Cardiac fibroblast (primary cell): ENCODE results near the gene USP22.
"Not testable (repeated sequence)": the region's sequence is repeated elsewhere in the genome, so short reads cannot be mapped to it uniquely, and the experiment has no call there.

Experiments
- DNase-seq, 2 donors: peaks; one replicate each; pipeline versions ENCODE4 v3.0.0 to v3.0.0-alpha.2; 2010; ENCODE audit warnings: low read depth in 2 of 2
- H3K4me3 ChIP-seq, 2 donors: replicated peaks in 1 of 2; 1 replicate in 1 of 2; 2 replicates in 1 of 2; pipeline ENCODE4 v1.5.1; 2011; ENCODE audit warnings: low read depth in 2 of 2, low read length in 2 of 2, mild to moderate bottlenecking in 2 of 2, moderate library complexity in 1 of 2
- CTCF ChIP-seq: IDR thresholded peaks from one replicate; pipeline ENCODE4 v1.5.1; 2011; ENCODE audit warnings: low read depth, mild to moderate bottlenecking, low read length, inconsistent platforms

Gene USP22

GRCh38 chr17:21042458-21043295 is at the start of gene USP22:
USP22 (minus strand) TSS chr17:21043011; CDS start chr17:21042835, 176 bp downstream.
- no peak for TF ChIP-seq CTCF
- peak within 1 kb of the TSS; percentile 82 to 86 for H3K4me3 ChIP-seq
- DNase-seq, result no peak

GRCh38 chr17:21090902-21091618 is 48.2 kb upstream of the USP22 start:
- no peak for DNase-seq
- no peak overlapping the region for H3K4me3 ChIP-seq
- TF ChIP-seq CTCF, result no peak

DNA sequence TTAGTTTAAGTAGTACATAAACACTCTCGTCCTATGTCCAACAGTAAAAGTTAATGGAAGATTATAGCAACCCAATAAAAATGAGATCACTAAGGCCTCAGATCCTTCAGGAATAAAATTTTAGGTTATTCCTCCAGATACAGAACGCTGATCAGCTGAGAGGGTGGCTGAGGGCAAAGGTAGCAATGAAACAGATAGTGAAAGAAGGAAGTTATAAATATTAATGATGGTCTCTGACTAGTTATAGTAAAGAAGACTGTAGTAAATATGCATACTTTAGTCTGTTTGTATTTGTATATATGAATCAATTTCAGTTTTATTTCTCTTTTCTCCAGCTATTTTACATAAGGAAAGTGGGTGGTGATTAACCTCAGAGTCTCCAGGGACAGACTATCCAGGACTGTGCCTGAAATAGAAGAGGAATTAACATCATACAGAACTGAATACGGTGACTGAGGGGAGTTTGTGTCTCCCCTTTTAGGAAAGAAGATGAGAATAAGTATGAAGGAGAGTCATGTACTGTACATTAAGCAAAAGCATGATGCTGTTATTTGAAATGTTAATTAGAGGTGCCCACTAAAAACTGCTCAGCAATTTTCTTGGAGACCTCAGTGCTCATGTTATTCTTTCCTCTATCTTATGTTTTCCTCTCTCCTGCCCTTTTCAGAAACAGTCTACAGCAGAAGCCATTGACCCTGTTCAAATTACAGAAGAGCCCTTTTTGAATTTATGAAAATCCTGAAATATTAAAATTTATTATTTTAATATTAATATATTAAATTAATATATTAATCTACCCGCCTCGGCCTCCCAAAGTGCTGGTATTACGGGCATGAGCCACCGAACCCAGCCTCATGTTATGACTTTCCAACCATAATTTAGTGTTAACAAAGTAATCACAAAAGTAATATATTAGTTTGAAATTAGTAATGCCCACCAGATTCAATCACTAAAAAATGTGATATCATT is 47.4 kb upstream of the USP22 start:
- no peak for TF ChIP-seq CTCF
- H3K4me3 ChIP-seq, result no peak overlapping the region
- DNase-seq, result no peak

GRCh38 chr17:21089145-21089544 is 46.3 kb upstream of the USP22 start:
- peak in 1 of 2 donors; percentile 20 for DNase-seq
- no peak overlapping the region for H3K4me3 ChIP-seq
- TF ChIP-seq CTCF, result no peak

GRCh38 chr17:21085707-21086106 is 42.9 kb upstream of the USP22 start:
- no peak for DNase-seq
- H3K4me3 ChIP-seq, result no peak overlapping the region
- no peak for TF ChIP-seq CTCF

DNA sequence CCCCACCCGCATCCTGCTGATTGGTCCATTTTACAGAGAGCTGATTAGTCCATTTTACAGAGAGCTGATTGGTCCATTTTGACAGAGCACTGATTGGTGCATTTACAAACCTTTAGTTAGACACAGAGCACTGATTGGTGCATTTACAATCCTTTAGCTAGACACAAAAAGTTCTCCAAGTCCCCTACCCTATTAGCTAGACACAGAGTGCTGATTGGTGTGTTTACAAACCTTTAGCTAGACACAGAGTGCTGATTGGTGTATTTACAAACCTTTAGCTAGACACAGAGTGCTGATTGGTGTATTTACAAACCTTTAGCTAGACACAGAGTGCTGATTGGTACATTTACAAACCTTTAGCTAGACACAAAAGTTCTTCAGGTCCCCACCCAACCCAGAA is 42.5 kb upstream of the USP22 start:
- not testable (repeated sequence) for H3K4me3 ChIP-seq, DNase-seq

DNA sequence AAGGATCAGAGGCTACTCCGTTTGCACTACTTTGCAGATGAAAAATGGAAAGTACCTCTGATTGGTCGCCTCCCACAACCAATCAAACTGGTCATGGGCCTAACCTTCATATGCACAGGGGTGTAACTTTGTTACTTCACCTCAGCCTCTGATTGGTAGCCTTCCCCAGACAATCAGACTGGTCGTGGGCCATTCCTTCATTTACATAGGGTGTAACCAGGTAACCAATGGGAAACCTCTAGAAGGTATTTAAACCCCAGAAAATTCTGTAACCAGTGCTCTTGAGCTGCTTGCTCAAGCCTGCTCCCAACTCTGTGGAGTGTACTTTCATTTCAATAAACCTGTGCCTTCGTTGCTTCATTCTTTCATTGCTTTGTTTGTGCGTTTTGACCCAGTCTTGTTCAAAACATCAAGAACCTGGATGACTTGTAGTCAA is 39.2 kb upstream of the USP22 start:
- TF ChIP-seq CTCF, result no peak
- DNase-seq, result no peak
- no peak overlapping the region for H3K4me3 ChIP-seq
